GM21723 (cell line): ENCODE data around the gene HIPK1.

Source experiments
- ATAC-seq: cut with Tn5 transposase; IDR thresholded peaks from one replicate; pipeline ENCODE4 v1.9.1; 2021; ENCODE audit warnings: mild to moderate bottlenecking, moderate library complexity; ENCODE audit not compliant: unreplicated experiment

HIPK1 gene

DNA sequence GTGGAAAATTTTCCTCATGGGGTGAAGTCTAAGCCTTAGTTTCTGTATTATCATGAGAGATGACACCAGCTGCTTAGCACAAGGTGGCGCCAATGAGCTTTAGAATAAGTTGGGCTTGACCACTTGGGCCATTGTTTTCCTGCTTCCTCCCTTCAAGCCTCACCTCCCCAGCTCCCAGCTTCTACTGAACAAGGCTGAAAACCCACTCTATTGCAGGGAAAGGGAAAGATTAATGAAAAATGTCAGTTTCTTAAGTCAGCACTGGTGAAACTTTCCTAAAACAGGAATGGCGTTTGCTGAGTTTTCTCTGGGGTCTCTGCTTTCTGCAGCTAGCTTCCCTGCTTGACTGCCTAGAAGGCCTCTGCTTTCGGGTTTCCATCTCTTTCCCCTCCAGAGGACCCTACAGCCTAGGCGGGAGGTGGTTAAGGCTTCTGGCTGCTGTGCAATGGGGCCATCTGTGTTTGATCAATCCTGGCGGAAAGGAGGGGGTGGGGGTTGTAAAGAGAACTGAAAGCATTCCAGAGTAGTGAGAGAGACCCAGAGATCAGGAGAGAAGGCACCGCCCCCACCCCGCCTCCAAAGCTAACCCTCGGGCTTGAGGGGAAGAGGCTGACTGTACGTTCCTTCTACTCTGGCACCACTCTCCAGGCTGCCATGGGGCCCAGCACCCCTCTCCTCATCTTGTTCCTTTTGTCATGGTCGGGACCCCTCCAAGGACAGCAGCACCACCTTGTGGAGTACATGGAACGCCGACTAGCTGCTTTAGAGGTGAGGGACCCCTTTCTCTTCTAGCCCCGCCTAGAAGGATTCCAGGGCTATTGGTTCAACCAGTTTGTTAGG is 50.0 kb downstream of the HIPK1 start, which contains the start of gene OLFML3:
Gene OLFML3, plus strand, starts transcription at position 612 of the 840 bp plus-strand sequence. Its CDS starts 43 bp downstream, at position 655.
- no peak for ATAC-seq

GRCh38 chr1:113980110-113980509 is 51.0 kb downstream of the HIPK1 start:
- no peak for ATAC-seq

- ATAC-seq: no peak
These were observed 53.1 kb downstream of the HIPK1 start for GRCh38 chr1:113981962-113982931.

- no peak for ATAC-seq
These were observed 53.8 kb downstream of the HIPK1 start for GRCh38 chr1:113982949-113983348.

- ATAC-seq: no peak
These were observed 54.3 kb downstream of the HIPK1 start for GRCh38 chr1:113983391-113983790.

GRCh38 chr1:113983826-113984225 is 54.7 kb downstream of the HIPK1 start:
- ATAC-seq: no peak

DNA sequence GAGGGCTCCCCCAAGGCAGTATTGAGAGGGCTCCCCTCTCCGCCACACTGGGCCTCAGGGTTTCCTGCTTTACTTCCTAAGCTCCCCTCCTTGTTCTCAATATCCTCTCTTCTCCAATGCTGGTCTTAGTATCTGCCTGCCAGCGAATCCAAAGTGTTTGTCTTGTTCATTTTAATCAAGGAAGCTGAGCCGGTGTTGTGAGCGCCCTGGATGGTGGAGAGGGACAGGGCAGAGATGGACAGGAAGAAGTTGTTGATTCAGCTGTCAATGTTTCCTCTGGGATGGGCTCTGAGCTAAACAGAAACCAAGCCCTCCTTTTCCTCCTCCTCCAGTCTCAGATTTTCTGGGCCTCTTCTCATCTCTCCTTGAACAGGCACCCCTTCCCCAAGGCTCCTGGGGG is 55.6 kb downstream of the HIPK1 start:
- no peak for ATAC-seq

DNA sequence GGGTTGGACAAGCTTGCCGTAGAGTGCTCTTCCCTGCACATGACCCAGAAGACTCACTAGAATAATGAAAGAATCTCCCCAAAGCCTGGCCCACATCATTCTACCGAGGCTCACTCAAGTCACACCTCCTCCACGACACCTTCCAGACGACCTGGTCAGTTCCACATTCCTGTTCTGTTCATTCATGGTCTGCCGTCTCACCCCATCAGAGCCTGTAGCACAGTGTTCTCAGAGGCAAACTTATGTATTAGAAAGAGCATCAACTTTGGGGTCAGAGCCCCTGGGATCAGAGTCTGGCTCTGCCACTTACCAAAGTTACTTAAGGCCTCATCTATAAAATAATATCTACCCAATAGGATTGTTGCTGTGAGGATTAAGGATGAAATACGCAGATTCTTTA is 57.7 kb downstream of the HIPK1 start:
- no peak for ATAC-seq

DNA sequence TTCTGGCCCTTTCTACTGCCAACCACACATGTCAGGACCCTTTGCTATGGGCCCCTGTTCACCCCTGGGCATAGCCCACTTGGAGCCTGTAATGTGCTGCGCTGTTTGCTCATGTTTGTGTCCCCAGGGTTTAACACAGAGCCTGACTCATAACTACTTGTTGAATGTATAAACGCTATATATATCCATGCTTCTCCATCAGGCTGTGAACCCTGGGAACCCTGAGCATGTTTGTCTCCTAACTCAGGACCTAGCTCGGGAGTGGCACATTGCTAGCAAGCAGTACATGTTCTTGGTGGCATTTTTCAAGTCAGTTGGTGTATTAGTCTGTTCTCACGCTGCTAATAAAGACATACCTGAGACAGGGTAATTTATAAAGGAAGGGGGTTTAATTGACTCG is 58.1 kb downstream of the HIPK1 start:
- no peak for ATAC-seq

DNA sequence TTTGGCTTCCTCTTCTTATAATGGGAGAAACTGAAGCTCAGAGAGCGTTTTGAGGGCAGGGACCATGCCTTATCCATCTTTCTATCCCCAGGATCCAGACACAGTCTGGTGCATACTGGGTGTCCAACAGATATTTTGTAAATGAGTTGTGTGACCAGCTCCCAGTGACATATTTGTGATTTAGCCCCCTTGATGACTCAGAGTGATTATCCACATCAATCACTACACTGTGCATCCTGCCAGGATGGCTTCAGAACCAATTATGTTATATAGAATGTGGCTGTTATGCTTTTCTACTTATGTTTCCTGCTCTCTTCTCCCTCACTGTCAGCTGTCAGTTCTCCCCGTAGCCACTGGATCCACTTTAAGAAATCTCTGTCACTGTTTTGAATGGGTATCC is 61.4 kb downstream of the HIPK1 start:
- ATAC-seq: no peak

DNA sequence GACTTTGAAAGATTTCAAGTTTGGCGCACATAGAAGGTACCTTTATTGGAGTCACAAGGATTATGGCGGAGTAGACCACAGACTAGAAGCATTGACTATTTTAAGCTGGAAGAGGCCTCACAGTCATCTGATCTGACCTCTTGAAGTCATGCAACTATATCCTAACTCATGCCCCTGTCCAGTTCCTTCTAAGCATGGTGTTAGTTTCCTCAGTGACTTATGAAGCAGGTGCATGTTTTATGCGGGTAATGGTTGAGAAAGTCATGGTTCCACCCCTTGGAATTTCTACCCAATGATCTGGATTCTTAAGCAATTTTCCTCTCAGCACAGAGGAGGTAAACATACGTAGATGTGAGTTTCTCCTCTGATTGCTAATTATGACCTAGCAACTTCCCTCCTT is 61.8 kb downstream of the HIPK1 start:
- no peak for ATAC-seq

DNA sequence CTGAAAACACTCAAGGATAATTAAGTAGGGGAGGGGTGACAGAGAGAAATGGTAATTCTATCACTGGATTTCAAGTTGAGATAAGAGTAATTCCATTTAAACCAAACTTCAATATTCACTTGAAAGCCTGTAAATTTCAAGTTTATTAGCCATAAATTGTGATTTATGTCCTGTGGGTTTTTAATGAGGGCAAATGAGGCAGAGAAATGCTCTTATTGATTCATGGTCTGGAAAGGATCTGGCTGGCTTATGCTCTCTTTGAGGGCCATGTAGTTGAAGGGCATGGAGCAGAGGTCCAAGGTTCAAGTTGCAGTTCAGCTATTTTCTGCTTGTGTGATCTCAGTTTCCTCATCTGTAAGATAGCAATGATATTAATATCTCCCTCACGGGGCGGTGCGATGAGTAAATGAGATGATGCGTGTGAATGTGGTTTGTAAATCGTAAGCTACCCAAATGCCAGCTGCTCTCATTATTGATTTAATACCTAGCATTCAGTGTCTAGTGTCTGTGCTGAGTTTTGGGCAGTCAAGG is 62.4 kb downstream of the HIPK1 start:
- no peak for ATAC-seq

GRCh38 chr1:113993072-113993471 is 63.9 kb downstream of the HIPK1 start:
- no peak for ATAC-seq

DNA sequence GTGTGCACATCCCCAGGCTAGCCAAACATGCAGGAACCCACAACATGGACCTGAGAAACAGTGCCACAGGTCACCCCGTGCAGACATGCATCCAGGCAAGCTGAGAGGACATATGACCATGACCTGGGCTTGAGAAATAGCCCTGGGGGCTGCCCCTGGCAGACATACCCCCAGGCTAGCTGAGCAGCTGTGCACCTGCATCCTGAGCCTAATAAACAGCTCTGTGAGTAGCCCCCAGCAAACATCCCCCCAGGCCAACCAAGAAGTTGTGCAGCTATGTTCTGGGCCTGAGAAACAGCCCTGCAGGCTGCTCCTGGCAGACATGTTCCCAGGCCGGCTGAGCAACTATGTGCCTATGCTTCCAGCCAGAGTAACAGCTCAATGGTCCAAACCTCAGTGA is 64.6 kb downstream of the HIPK1 start:
- ATAC-seq: no peak

GRCh38 chr1:113995382-113995781 is 66.3 kb downstream of the HIPK1 start:
- ATAC-seq: no peak

GRCh38 chr1:113998361-113998760 is 69.2 kb downstream of the HIPK1 start:
- no peak for ATAC-seq

DNA sequence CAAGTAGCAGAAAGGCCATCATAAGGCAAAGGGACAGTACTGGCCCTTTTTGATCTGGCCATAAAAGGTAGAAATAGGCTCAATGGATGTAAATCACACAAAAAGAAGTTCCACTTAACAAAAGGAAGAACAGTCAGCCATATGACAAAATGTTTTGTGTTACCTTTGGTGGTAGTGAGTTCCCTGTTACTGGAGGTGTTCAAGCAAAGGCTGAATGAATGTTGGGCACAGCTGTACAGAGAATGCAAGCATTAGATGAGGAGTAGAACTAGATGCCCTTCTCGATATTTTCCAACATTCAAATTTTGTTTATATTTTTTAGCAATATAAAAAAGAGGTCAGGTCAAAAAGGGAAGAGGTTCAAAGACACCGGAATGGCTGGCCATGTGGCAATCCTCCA is 70.1 kb downstream of the HIPK1 start:
- ATAC-seq: no peak

- ATAC-seq: no peak
These were observed 70.7 kb downstream of the HIPK1 start for GRCh38 chr1:113999799-114000198.

DNA sequence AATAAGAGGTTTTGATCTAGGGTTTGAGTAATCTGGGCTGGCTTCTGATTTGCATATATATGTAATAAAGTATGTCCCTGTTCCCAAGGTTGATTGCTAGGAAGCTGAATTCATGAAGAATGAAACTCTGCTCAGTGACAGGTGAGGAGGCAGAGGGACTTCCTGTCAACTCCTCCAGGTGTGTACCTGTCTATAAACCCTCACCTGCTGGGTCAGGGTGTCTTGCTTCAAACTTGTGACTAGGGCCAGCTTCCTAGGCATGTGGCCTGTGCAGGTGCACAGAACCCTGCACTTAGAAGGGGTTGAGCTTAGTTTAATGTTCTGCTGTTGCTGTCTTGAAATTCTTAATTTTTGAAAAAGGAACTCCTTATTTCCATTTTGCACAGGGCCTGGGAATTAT is 71.3 kb downstream of the HIPK1 start:
- ATAC-seq: no peak

DNA sequence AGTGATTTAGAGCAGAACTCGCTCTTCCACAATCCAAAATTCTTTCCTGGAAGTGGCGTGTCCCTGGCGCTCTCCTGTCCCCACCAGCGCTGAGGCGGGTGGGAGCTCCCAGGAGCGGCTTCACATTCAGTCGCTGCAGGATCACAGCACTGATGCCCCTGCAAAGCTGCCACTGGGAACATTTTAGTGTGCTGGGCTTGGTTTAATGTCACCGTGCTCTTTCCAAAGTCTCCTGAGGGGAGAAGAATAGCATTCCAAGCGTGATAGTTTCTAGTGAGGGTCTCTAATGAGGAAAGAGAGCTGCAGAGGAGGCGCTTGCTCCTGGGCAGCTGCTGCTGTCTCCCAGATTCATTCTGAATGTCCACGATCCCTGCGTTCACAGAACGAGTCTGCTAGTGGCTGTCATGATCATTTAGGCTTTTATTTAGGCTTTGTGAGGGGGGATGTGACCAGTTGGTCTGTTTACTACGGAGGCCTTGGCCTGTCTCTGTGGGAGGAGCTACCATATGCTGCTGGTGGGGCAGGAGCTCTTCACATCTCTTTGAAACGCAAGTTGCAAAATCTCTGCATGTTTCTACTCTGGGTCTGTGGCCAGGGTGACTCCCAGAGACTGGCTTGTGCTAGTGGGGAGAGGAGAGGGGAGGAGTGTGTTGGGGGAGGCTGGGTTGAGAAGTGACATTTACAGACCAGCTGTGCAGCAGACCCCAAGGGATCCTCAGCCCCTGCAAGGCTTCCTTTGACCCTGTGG is 73.5 kb downstream of the HIPK1 start:
- no peak for ATAC-seq

- ATAC-seq: no peak
These were observed 74.3 kb downstream of the HIPK1 start for GRCh38 chr1:114003431-114003830.
